Stromal cell of bone marrow (primary cell): ENCODE data around the gene TMEM38B.
"Not testable (repeated sequence)": the region's sequence is repeated elsewhere in the genome, so short reads cannot be mapped to it uniquely, and the experiment has no call there.

Experiments
- DNase-seq: peaks from one replicate; pipeline ENCODE4 v3.0.0-alpha.2; 2012; ENCODE audit warnings: low read depth

Gene TMEM38B

DNA sequence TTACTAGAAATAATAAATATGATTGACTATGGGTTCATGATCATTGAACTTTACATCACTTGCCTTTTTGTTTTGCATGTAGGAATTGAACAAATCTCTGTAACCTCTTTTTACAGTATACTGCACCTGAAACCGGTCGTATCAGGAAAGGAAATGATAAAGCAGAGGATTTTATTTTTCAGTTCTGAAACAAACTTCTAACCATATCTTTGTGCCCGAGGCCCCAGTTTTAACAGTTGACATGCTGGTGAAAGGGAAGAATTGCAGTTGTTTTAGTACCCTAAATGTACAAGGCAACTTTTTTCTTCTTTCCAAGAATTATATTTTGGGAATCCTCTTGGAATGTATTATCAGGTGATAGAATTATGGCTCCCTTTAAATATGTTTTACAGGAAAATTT lies 27.8 kb downstream of the TMEM38B start:
- DNase-seq, result no peak

DNA sequence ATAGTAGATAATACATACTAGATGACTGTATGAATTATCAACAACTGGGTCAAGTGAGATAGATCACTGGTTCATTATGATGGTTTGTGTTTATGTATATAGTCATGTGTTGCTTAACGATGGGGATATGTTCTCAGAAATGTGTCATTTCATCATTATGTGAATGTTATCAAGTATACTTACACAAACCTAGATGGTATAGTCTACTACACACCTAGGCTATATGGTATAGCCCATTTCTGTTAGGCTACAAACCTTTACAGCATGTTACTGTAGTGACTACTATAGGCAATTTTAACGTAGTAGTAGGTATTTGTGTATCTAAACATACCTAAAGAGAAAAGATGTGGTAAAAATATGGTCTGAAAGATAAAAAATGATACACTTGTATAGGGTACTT lies 31.0 kb downstream of the TMEM38B start:
- no peak for DNase-seq

DNA sequence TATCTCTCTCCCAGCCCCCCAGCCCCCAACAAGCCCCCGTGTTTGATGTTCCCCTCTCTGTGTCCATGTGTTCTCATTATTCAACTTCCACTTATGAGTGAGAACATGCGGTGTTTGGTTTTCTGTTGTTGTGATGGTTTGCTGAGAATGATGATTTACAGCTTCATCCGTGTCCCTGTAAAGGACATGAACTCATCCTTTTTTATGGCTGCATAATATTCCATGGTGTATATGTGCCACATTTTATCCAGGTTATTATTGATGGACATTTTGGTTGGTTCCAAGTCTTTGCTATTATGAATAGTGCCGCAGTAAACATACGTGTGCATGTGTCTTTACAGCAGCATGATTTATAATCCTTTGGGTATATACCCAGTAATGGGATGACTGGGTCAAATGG lies 33.9 kb downstream of the TMEM38B start:
- not testable (repeated sequence) for DNase-seq

DNA sequence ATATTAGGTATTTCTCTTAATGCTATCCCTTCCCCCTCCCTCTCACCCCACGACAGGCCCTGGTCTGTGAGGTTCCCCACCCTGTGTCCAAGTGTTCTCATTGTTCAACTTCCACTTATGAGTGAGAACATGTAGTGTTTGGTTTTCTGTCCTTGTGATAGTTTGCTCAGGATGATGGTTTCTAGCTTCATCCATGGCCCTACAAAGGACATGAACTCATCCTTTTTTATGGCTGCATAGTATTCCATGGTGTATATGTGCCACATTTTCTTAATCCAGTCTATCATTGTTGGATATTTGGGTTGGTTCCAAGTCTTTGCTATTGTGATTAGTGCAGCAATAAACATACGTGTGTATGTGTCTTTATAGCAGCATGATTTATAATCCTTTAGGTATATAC lies 37.1 kb downstream of the TMEM38B start:
- not testable (repeated sequence) for DNase-seq

DNA sequence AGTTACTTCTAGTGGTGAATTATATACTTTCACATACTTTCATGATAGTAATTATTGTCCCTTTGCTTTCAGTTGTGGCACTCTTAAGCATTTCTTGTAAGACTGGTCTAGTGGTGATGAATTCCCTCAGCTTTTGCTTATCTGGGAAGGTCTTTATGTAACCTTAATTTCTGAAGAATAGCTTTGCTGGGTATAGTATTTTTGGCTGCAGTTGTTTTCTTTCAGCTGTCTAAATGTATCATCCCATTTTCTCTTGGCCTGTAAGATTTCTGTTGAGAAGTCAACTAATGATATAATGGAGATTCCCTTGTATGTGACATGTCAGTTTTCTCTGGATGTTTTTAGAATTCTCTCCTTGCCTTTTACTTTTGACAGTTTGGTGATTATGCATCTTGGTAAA lies 41.0 kb downstream of the TMEM38B start:
- DNase-seq, result no peak

DNA sequence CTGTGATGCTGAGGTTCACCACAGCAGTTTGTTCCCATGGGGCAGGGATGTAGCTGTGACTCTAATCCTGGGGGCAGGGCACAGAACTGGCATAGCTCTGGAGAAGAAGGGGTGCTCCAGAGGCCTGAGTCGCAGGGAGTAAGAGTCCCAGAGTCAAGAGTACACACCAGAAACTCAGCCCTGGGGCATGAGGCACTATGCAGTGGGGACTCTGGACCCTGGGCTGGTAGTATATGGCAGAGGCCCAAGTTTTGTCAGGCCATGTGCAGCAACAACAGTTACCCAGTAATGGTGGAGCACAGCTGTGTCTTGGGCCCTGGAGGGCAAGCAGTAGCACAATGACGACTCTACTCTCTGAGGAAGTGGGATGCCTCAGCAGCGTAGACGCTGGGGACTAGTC lies 42.9 kb downstream of the TMEM38B start:
- no peak for DNase-seq

DNA sequence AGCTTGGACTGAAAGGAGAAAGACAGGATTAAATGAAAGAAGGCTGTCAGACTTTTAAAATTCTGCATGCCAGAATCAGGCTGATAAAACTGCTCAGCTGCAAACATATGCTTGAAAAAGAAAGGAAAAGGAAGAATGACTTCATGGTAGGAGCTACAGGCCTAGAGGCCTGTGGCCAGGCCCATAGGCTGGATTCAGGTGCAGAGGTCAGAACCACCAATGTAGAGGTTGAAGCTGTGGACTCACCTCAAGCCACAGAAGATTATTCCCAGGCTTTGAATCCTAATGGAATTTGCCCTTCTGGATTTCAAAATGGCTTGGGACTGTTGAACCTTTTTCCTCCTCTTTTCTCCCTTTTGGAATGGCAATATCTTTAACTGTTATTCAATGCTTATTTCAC lies 47.7 kb downstream of the TMEM38B start:
- no peak for DNase-seq

DNA sequence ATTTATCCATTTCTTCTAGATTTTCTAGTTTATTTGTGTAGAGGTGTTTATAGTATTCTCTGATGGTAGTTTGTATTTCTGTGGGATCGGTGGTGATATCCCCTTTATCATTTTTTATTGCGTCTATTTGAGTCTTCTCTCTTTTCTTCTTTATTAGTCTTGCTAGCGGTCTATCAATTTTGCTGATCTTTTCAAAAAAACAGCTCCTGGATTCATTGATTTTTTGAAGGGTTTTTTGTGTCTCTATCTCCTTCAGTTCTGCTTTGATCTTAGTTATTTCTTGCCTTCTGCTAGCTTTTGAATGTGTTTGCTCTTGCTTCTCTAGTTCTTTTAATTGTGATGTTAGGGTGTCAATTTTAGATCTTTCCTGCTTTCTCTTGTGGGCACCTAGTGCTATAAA lies 53.0 kb downstream of the TMEM38B start:
- DNase-seq, result not testable (repeated sequence)

DNA sequence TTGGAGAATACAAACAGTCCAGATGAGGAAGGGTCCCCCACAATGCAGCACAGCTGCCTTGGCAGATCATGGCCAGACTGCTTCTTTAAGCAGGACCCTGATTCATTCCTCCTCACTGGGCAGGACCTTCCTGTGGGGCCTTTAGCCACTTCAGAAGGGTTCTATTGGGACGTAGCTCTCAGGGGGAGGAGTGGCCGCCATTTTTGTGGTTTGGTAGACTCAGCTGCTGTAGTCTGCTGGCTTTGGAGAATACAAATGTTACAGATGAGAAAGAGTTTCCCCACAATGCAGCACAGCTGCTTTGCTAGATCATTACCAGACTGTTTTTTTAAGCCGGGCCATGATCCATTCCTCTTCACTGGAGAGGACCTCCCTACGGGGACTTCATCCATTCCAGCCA lies 57.4 kb downstream of the TMEM38B start:
- DNase-seq, result no peak

DNA sequence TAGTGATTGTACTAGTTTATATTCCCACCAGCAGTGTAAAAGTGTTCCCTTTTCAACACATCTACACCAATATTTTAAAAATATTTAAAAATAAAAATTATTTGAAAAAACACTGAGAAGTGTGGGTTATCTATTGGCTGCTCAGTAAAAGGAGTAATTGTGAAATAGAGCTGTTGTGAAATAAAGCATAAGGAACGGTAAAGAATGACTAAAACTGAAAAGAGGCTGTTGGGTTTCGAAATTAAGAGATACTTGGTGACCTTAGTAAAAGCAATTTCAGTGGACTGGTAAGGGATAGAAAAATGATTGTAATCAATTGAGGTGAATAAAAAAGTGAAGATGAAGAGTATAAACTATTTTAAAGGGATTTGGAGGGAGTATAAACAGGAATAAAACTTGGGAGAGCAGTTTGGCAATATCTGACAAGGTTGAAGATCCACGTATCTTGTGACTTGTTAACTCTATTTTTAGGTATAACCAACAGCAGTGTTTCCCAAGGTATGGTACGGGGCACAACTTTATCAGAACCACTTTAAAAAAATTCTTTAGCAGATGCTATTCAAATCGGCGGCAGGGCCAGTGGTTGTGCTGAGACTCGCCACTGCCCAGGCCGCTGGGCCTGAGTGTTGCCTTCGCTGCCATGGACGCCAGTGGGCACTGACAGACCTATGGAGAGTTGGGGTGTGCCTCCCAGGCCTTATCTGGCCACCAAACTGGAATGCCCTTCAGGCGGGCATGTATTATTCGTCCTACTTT lies 63.3 kb downstream of the TMEM38B start:
- no peak for DNase-seq

DNA sequence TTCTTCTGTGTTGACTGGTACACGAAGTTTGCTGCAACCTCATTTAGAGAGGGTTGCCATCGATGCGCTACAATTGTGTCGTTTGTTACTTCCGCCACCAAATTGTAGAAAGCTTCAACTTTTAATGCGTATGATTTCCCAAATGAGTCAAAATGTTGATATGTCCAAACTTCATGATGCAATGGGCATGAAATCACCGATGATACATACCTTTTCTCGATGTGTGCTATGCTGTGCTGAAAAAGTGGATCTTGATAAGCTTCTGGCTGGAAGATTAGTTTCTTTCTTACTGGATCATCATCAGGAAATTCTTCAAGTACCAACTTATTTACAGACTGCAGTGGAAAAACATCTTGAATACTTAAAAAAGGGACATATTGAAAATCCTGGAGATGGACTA lies 65.7 kb downstream of the TMEM38B start:
- no peak for DNase-seq

DNA sequence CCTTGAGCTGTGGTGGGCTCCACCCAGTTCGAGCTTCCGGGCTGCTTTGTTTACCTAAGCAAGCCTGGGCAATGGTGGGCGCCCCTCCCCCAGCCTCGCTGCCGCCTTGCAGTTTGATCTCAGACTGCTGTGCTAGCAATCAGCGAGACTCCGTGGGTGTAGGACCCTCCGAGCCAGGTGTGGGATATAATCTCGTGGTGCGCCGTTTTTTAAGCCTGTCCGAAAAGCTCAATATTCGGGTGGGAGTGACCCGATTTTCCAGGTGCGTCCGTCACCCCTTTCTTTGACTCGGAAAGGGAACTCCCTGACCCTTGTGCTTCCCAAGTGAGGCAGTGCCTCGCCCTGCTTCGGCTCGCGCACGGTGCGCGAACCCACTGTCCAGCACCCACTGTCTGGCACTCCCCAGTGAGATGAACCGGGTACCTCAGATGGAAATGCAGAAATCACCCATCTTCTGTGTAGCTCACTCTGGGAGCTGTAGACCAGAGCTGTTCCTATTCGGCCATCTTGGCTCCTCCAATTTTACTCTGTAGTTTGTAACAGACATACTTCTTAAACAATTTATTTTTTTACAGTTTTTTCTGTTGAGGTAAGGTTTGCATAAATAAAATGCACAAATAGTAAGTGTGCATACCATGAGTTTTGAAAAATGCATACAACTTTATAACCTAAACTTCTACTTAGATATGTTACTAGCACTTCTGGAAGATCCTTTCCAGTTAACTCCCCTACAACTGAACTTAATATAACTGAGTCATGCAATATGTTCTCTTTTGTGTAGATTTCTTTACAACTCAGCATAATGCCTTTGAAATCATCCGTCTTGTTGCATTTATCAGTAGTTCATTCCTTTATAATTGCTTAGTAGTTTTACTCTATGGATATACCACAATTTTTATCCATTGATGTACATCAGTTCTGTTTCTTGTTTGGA lies 88.5 kb downstream of the TMEM38B start:
- DNase-seq, result not testable (repeated sequence)

DNA sequence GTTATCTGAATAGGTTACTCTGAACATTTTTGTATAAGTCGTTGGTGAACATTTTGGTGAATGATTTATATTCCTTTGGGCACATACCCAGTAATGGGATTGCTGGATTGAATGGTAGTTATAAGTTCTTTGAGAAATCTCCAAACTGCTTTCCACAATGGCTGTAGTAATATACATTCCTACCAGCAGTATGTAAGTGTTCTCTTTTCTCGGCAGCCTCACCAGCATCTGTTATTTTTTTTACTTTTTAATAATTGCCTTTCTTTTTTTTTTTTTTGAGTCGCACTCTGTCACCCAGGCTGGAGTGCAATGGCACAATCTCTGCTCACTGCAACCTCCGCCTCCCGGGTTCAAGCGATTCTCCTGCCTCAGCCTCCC lies 89.1 kb downstream of the TMEM38B start:
- DNase-seq, result not testable (repeated sequence)

DNA sequence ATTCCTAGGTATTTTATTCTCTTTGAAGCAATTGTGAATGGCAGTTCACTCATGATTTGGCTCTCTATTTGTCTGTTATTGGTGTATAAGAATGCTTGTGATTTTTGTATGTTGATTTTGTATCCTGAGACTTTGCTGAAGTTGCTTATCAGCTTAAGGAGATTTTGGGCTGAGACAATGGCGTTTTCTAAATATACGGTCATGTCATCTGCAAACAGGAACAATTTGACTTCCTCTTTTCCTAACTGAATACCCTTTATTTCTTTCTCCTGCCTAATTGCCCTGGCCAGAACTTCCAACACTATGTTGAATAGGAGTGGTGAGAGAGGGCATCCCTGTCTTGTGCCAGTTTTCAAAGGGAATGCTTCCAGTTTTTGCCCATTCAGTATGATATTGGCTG lies 92.5 kb downstream of the TMEM38B start:
- not testable (repeated sequence) for DNase-seq

DNA sequence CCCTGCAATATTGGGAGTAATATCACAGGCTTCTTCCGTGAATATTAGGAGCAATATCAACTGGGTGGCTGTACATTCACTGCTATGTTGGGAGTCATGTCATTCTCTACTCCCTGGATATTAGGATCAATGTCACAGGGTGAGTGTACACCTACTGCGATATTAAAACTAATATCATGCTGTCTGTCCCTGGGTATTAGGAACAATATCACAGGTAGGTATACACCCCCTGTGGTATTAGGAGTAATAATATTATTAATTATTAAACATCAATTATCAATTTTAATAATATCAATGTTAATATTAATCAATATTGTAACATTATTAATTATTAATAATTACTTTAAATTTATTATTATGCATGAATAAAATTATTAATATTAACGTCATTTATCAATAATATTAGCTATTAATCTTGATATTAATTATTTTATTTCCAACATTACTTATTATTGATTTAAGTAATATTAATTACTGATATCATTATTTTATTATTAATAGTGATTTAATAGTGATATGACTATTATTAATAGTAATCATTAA lies 121.9 kb downstream of the TMEM38B start:
- no peak for DNase-seq

DNA sequence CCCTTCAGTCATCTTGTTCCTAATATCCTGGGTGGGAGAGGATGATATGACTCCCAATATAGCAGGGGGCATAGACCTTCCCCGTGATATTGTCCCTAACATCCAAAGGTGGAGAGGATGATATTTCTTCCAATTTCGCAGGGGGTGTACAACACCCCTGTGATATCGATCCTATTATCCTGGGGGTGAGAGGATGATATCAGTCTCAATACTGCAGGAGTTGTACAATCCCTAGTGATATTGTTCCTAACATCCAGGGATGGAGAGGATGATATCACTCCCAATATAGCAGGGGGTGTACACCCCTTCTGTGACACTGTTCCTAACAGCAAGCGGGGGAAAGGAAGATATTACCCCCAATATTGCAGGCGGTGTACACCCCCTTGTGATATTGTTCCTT lies 122.6 kb downstream of the TMEM38B start:
- DNase-seq, result no peak

DNA sequence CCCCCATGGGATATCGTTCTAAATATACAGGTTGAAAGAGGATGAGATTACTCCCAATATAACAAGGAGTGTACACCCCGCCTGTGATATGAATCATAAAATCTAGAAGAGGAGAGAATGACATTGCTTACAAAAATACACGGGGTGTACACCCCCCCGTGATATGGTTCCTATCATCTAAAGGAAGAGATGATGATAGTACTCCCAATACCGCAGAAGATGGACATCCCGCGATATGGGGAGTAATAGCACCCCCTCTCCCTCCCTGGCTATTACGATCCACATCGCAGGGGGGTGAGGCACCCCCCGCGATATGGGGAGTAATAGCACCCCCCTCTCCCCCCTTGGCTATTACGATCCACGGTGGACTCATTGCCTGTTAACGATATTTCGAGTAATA lies 124.6 kb downstream of the TMEM38B start:
- DNase-seq, result no peak

DNA sequence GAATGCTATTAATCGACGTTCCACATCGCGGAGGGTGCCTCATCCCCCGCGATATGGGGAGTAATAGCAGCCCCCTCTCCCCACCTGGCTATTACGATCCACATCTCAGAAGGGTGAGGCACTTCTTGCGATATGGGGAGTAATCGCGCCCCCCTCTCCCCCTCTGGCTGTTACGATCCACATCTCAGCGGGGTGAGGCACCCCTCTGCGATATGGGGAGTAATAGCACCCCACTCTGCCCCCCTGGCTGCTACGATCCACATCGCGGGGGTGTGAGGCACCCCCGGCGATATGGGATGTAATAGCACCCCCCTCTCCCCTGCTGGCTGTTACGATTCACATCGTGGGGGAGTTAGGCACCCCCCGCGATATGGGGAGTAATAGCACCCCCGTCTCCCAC lies 128.5 kb downstream of the TMEM38B start:
- no peak for DNase-seq
